Right hindlimb (tissue), 1 donor: Measurements from ENCODE around the gene ADGRG1.
A peak's percentile ranks its signal among the peaks of the same experiment; 100 is the strongest.

Experiments used
- DNase-seq: peaks from one replicate; pipeline ENCODE4 v3.0.0-alpha.2; 2018

Gene ADGRG1

GRCh38 chr16:57606147-57606846 is 22.1 kb upstream of the ADGRG1 start:
- DNase-seq, result no peak

DNA sequence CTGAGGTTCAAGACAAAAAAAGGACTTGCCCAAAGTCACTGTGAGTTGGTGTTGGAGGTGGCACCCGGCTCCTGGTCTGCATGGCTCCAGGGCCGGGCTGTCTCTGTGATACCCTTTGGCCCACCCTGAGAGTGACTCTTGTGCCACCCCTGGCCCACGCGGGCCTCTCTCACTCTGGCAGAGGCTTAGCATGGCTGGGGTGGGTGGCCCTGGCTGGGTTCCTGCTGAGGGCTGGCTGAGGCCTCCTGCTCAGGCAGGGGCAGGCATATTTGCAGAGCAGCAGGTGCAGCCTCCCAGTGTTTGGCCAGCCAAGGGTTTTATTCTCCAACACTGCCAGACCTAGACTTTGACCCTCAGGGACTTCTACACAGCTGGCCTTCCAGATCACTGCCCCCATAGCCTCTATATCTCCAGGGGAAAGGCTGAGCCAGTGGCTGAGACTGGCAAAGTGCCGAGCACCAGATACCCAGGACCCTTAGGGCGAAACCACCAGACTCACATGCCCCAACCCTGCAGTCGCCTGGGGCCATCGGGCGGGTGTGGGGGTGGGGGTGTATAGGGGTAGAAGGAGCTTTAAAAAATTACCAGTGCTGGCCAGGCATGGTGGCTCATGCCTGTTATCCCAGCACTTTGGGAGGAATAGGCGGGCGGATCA is 21.5 kb upstream of the ADGRG1 start:
- no peak for DNase-seq

- no peak for DNase-seq
Observed at GRCh38 chr16:57607676-57608461, 20.6 kb upstream of the ADGRG1 start.

DNA sequence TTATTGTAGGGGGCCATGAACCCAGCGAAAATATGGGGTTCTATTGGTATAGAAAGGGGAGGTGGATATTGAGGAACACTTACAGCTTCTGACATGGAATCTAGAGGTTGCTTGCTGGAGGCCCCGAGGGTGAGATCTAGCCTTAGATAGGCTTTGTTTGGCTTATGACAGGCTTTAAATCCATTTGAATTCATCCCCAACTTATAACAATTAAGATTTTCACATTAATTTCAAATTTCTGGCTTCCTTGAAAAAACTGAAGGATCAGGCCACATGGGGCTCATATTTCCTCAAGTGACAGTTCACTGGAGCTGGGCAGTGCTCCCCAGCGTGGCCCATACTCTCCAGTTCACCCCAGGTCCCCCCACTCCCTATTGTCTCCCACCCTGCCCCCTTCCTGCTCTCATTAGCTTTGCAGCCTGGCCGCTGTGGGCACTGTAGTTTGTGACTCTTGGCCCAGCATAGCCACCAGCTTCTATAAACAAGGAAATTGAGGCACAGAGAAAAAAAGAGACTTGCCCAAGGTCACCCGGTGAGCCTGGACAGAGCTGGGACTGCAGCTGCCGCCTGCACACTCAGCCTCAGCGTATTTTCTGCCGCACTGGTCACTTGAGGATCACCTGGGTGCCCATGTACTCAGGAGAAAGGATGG is 19.8 kb upstream of the ADGRG1 start:
- DNase-seq, result peak; percentile 6

- peak; percentile 38 for DNase-seq
Observed at GRCh38 chr16:57609541-57610401, 18.7 kb upstream of the ADGRG1 start.

DNA sequence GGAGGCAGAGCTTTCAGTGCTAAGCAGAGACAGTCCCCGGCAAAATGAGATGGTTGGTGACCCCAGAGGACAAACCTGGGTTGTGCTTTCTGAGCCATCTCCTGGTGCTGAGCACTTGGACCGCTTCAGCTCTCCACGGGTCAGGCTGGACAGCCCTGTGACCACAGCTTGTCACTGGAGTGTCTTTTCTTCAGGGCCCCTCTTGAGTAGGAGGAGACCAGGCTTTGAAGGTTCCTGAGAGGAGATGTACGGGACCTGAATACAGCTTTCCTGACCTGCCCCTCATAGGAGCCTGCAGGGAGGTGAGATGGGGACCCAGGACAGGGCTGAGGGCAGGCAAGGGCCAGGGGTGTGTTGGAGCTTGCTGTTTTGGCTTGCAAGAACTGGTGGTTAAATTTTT is 17.8 kb upstream of the ADGRG1 start:
- DNase-seq, result peak; percentile 6

DNA sequence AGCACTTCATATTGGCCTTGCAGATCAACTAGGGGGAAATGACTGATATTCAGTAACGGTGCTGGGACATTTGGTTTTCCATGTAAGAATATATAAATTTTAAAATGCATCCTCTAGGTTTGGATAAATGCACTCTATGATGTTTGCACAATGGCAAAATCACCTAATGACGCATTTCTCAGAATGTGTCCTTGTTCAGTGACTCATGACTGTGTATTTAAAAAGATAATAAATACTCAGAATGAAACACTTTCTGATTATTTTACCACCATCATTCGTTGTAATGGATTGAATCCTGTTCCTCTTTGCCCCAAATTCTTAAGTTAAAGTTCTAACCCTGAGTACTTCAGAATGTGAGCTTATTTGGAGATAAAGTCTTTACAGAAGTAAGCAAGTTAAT is 17.2 kb upstream of the ADGRG1 start:
- no peak for DNase-seq

- no peak for DNase-seq
Observed at GRCh38 chr16:57611706-57612105, 16.7 kb upstream of the ADGRG1 start.

GRCh38 chr16:57612494-57612893 is 15.9 kb upstream of the ADGRG1 start:
- DNase-seq, result peak; percentile 14

DNA sequence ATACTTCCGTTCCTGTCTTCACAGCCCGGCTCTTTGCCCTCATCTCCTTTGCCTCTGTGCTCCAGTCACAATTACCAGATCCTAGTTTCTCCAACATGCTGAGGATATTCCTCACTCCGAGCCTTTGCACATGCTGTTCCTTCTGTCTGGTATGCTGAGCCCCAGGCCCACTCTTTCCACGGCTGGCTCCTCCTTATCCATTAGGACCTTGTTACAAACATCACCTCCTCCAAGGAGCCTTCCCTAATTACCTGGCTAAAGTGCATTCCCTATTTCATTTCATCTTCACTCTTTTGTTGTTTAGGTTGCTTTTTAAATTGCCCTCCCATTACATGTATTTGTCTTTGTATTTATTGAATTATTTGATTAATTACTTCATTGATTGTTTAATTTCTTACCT is 14.9 kb upstream of the ADGRG1 start:
- no peak for DNase-seq

DNA sequence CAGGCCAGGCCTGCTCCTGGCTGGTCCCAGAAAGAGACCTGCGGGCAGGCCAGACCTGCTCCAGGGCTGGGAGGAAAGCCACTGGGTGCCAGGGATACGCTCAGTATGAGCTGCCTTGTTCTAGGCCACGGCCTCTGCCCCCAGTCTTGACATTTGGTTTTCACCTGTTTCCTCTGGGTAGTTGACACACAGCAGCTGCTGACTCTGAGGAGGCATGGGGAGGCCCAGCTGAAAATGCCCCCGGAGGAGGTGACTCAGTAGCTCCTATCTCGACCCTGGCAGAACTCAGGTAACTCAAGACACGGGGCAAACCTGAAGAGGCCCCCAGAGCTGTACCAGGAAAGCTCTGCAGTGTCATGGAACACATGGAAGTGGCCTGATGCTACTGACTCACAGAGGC is 13.9 kb upstream of the ADGRG1 start:
- DNase-seq, result peak; percentile 8

GRCh38 chr16:57614944-57615343 is 13.5 kb upstream of the ADGRG1 start:
- DNase-seq, result peak; percentile 7

DNA sequence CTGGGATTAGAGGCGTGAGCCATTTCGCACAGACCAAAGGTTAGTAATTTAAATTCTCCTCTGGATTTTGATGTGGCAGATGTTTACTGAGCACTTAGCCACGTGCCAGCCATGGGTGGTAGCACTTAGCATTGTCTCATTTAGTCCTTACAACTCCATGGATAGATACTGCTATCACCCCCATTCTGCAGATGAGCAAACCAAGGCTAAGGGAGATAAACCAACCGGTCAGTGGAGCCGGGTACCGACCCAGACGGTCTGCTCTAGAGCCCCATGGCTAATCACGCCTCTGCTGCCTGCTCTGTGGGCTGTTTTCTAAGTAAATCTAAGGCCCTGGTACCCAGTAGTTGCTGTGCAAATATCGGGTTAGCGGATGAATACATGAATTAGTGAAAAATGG is 12.6 kb upstream of the ADGRG1 start:
- DNase-seq, result peak; percentile 11

DNA sequence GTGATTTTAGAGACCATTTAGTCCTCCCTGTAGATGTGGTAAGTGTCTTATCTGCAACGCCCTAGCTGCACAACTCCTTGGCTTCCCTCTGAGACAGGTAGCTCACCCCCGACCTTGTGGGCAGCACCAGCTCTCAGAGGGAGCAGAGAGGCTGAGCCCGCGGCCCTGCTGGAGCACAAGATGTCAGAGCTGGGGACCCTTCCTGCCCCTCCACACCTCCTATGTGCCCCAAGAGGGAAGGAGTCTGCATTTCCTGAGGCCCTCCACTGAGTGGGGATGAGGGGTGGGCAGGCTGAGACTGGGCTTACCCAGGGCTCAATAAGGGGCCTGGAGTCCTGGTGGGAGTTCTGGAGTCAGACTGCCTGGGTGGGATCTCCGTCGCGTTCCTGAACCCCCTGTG is 12.2 kb upstream of the ADGRG1 start:
- peak; percentile 12 for DNase-seq

GRCh38 chr16:57616876-57617275 is 11.6 kb upstream of the ADGRG1 start:
- DNase-seq, result peak; percentile 20

- peak; percentile 4 for DNase-seq
Observed at GRCh38 chr16:57617604-57618111, 10.8 kb upstream of the ADGRG1 start.

- DNase-seq, result no peak
Observed at GRCh38 chr16:57618296-57619132, 9.9 kb upstream of the ADGRG1 start.

GRCh38 chr16:57619133-57619605 is 9.3 kb upstream of the ADGRG1 start:
- DNase-seq, result no peak

GRCh38 chr16:57619606-57620334 is 8.7 kb upstream of the ADGRG1 start:
- DNase-seq, result peak; percentile 11
